Ovary (tissue), 3 donors: ENCODE data around the gene SOX10.

Source experiments
- POLR2A ChIP-seq: fragments of 450-650 bp; IDR thresholded peaks from one replicate; pipeline ENCODE4 v1.6.1; 2017; ENCODE audit warnings: antibody characterized with exemption, mild to moderate bottlenecking, moderate library complexity
- TF ChIP-seq, protein P1 (sequence below), 3 donors: fragments of 450-650 bp in 2 of 3; fragments of 200-600 bp in 1 of 3; IDR thresholded peaks; one replicate each; pipeline versions ENCODE4 v1.5.1 to v1.8.0; 2016 to 2022; ENCODE audit warnings: antibody characterized with exemption in 3 of 3, mild to moderate bottlenecking in 1 of 3
- donor health status: DM: no; HTN: no; CAD: no.

GRCh38 chr22:37975153-37975552 lies 9.2 kb downstream of the SOX10 start:
- TF ChIP-seq POLR2A, result no peak
- TF ChIP-seq, protein P1, sequence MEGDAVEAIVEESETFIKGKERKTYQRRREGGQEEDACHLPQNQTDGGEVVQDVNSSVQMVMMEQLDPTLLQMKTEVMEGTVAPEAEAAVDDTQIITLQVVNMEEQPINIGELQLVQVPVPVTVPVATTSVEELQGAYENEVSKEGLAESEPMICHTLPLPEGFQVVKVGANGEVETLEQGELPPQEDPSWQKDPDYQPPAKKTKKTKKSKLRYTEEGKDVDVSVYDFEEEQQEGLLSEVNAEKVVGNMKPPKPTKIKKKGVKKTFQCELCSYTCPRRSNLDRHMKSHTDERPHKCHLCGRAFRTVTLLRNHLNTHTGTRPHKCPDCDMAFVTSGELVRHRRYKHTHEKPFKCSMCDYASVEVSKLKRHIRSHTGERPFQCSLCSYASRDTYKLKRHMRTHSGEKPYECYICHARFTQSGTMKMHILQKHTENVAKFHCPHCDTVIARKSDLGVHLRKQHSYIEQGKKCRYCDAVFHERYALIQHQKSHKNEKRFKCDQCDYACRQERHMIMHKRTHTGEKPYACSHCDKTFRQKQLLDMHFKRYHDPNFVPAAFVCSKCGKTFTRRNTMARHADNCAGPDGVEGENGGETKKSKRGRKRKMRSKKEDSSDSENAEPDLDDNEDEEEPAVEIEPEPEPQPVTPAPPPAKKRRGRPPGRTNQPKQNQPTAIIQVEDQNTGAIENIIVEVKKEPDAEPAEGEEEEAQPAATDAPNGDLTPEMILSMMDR (IDR thresholded peaks at IDR 0.05), result no peak
